Ovary (tissue), 9 donors: Measurements from ENCODE around the gene ATP5ME. TPM values are rescaled to one million over a fixed set of nuclear protein-coding genes. Genes with fewer than 3 reads are reported as not detected.

Experiments used
- DNase-seq, 5 donors: peaks; one replicate each; pipeline ENCODE4 v3.0.0-alpha.2; 2019 to 2020
- H3K27ac ChIP-seq, 2 donors: fragments of 200-600 bp; one replicate each; pipeline versions ENCODE4 v1.5.1 to v1.8.0; 2019 to 2022
- H3K27me3 ChIP-seq: fragments of 200-600 bp; one replicate; pipeline ENCODE4 v1.8.0; 2022
- H3K36me3 ChIP-seq: fragments of 200-600 bp; sonication (generic); one replicate; pipeline ENCODE4 v1.5.1; 2019
- H3K4me1 ChIP-seq: one replicate; pipeline ENCODE4 v1.8.1; 2013; ENCODE audit warnings: mild to moderate bottlenecking, moderate library complexity; ENCODE audit not compliant: insufficient read depth
- H3K4me3 ChIP-seq: fragments of 200-600 bp; sonication (generic); one replicate; pipeline ENCODE4 v1.5.1; 2017
- H3K9me3 ChIP-seq, 2 donors: fragments of 200-600 bp in 1 of 2; sonication (generic) in 1 of 2; one replicate each; pipeline versions ENCODE4 v1.5.1 to v1.8.1; 2013 to 2019; ENCODE audit warnings: mild to moderate bottlenecking in 1 of 2, moderate library complexity in 1 of 2
- EP300 ChIP-seq: sonication (generic); formaldehyde crosslinking; IDR thresholded peaks from one replicate; pipeline ENCODE4 v1.6.1; 2017; ENCODE audit warnings: antibody characterized with exemption
- POLR2A ChIP-seq: fragments of 450-650 bp; IDR thresholded peaks from one replicate; pipeline ENCODE4 v1.6.1; 2017; ENCODE audit warnings: antibody characterized with exemption, mild to moderate bottlenecking, moderate library complexity
- WGBS, 3 donors: extraction: QIAGEN DNeasy Blood & Tissue Kit in 1 of 3; methylation state at CpG; one replicate each; pipeline versions ENCODE4 v1.1.5 to v1.1.7; 2013 to 2017; 5-methylcytosine and 5-hydroxymethylcytosine counted together
- intact Hi-C, 4 donors: fragments of 100-400 bp; cut with DNase I; formaldehyde crosslinking; loops; one replicate each; pipeline versions ENCODE4 v1.11.0 to v1.15.1; 2022 to 2023
- polyA plus RNA-seq, 2 donors: library from polyadenylated mRNA; stranded (reverse); fragments of 200-250 nt in 1 of 2; fragments of 350-450 nt in 1 of 2; fragmentation: Illumina TruSeq in 1 of 2; extraction: RNeasy Lipid Tissue Mini Kit (QIAGEN cat#74804) in 1 of 2; gene quantifications; one replicate each; pipeline ENCODE4 v1.2.3, GENCODE V29; 2013 to 2014
- total RNA-seq, 7 donors: library from RNA; depleted of rRNA in 2 of 7; stranded (reverse); fragments of >200 nt in 2 of 7; fragmentation: NEBNext Ultra II Directional in 3 of 7; extraction: Animal tissue kit (Norgen Biotek cat#: 25700) in 3 of 7; gene quantifications; one replicate each; pipeline versions ENCODE4 v1.1.0 to v1.2.4, GENCODE V29; 2016 to 2023
- TF ChIP-seq, protein P1 (sequence below), 3 donors: fragments of 450-650 bp in 2 of 3; fragments of 200-600 bp in 1 of 3; IDR thresholded peaks; one replicate each; pipeline versions ENCODE4 v1.5.1 to v1.8.0; 2016 to 2022; ENCODE audit warnings: antibody characterized with exemption in 3 of 3, mild to moderate bottlenecking in 1 of 3
- donor health status: DM: no; HTN: no; CAD: no; lungs with moderate emphysema.
- donor health status: DM: no; HTN: no; CAD: no.
- donor health status: Bipolar disorder and iron deficiency.
- donor health status: DM: yes; HTN: yes; CAD: no.
- donor health status: DM: no; HTN: no; CAD: no.
- donor health status: DM: yes; HTN: yes; CAD: no.

The ATP5ME gene
- total and polyA plus RNA-seq, 9 donors: 180 to 359 (median 207) TPM

DNA sequence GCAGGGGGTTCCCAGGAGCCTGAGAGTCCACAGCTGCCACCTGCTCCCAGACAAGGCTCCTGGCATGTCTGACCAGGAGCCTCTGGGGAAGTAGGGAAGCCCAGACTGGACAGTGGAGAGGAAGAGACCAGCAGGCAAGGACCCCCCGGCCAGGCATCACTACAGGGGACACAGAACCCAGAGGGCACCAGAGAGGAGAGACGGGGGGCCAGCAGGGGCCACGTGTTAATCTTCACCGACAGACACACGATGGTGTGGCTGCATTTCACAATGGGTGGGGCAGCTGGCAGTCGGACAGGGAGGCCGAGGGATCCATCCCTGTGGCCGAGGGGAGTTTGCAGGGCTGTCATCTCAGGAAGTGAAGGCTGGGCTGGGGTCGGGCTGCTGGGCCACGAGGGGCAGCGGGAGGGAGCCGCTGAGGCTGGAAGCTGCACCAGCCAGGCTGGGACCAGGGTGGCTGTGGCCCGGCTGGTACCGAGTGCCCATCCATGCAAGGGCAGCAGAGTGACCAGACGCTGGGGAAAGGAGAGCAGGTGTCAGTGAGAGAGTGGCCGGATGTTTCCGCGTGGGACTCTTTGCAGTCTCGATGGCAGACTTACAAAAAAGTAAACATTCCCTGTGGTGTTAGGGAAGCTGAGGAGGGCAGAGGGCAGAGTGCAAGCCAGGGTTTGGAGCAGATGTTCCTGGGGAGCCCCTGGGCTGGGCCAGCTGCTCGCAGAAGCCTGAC lies 44.0 kb downstream of the ATP5ME start:
- no peak overlapping the region for H3K4me3 ChIP-seq
- H3K27me3 ChIP-seq: no peaks in the 10 kb centered on the region
- 48 to 53% (median 50%) methylated on average over 20 of the region's 20 CpGs for WGBS, 3 donors
- no peak for TF ChIP-seq EP300
- TF ChIP-seq POLR2A: no peak
- TF ChIP-seq, protein P1, sequence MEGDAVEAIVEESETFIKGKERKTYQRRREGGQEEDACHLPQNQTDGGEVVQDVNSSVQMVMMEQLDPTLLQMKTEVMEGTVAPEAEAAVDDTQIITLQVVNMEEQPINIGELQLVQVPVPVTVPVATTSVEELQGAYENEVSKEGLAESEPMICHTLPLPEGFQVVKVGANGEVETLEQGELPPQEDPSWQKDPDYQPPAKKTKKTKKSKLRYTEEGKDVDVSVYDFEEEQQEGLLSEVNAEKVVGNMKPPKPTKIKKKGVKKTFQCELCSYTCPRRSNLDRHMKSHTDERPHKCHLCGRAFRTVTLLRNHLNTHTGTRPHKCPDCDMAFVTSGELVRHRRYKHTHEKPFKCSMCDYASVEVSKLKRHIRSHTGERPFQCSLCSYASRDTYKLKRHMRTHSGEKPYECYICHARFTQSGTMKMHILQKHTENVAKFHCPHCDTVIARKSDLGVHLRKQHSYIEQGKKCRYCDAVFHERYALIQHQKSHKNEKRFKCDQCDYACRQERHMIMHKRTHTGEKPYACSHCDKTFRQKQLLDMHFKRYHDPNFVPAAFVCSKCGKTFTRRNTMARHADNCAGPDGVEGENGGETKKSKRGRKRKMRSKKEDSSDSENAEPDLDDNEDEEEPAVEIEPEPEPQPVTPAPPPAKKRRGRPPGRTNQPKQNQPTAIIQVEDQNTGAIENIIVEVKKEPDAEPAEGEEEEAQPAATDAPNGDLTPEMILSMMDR (IDR thresholded peaks at IDR 0.05): no peak
- no peaks in the 10 kb centered on the region for H3K36me3 ChIP-seq
- H3K27ac ChIP-seq: no peak overlapping the region
- intact Hi-C loops: no loop called here
- no peak for DNase-seq
- no peaks in the 10 kb centered on the region for H3K4me1 ChIP-seq
- H3K9me3 ChIP-seq: no peaks in the 10 kb centered on the region

DNA sequence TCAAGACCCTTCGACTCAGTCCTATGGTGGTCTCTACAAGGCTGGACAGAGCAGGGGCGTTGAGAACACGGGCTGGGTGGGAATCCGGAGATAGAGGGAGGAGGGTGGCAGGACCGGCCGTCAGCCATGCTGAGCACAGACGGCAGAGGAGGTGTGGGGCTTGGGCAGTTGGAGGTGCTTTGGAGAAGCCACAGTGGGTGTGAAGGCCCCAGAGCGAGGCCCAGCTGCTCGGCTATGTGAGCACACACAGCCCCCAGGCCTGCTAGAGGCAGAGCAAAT lies 44.5 kb downstream of the ATP5ME start:
- no peaks in the 10 kb centered on the region for H3K9me3 ChIP-seq
- no peak for DNase-seq
- H3K36me3 ChIP-seq: no peaks in the 10 kb centered on the region
- 73 to 78% (median 75%) methylated on average over 9 of the region's 9 CpGs for WGBS, 3 donors
- H3K27me3 ChIP-seq: no peaks in the 10 kb centered on the region
- TF ChIP-seq, protein P1 (IDR thresholded peaks at IDR 0.05): no peak
- no peak for TF ChIP-seq EP300
- no peak for TF ChIP-seq POLR2A
- intact Hi-C loops: no loop called here
- no peak overlapping the region for H3K4me3 ChIP-seq
- no peaks in the 10 kb centered on the region for H3K4me1 ChIP-seq
- H3K27ac ChIP-seq: no peak overlapping the region

DNA sequence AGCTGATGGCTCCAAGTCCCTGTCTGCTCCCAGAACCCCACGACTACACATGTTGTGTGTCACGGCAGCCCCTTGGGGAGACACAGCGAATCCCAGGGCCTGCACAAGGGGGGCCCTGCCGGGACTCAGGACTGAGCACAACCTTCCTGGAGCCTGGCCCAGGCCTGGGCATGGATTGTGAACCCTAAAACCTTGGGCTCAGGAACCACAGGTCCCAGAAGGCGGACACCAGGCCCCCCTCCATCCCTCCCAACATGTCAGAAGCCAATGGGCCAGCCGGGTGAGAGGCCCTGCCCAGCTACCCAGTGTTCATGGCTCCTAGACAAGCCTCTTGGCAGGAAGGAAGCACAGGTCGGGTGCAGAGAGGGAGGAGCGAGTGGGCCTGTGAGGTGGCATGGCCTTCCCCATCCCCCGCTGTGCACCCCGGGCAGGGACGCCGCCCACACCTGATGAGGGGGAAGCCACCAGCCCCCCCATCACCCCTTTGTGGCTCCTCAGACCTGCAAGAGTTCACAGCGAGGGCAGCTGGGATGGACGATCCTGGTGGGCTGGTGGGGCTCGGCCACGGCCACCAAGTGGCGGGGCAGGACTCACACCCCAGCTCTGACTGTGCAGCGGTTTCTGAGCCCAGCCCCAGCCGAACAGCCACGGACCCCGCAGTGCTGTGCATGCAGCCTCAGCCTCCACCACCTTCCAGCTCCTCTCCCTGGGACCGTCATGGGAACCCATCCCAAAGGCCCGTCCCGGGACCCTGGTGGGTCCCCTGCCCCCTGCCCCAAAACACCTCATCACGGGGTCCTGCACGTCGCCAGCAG lies 45.0 kb downstream of the ATP5ME start:
- H3K27ac ChIP-seq: no peak overlapping the region
- DNase-seq: no peak
- H3K36me3 ChIP-seq: no peaks in the 10 kb centered on the region
- H3K27me3 ChIP-seq: no peaks in the 10 kb centered on the region
- no peaks in the 10 kb centered on the region for H3K4me1 ChIP-seq
- H3K9me3 ChIP-seq: no peaks in the 10 kb centered on the region
- intact Hi-C loops: no loop called here
- TF ChIP-seq, protein P1 (IDR thresholded peaks at IDR 0.05): no peak
- TF ChIP-seq EP300 (no peak), POLR2A (no peak)
- WGBS, 3 donors: 79 to 85% (median 79%) methylated on average over 24 to 27 of the region's 27 CpGs
- H3K4me3 ChIP-seq: no peak overlapping the region

DNA sequence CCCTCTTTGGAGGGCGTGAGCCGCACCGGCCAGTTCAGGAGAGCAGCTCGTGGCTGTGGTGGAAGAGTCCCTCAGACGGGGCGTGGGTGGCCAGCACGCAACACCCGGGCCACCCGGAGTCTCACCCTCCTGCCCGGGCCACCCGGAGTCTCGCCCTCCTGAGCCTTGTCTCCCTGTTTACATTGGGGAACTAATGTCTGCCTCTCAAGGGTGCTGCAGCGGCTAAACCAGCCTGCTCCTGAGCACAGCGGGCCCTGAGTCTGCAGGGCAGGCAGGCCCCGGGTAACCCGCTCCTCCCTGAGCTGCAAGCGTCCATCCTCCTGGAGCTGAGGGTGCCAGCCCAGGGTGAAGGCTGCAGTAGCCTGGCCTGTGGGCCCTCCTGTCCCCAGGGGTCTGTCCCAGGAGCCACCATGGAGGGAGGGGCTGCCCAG lies 45.8 kb downstream of the ATP5ME start:
- H3K36me3 ChIP-seq: no peaks in the 10 kb centered on the region
- H3K27ac ChIP-seq: no peak overlapping the region
- no peaks in the 10 kb centered on the region for H3K27me3 ChIP-seq
- no peaks in the 10 kb centered on the region for H3K9me3 ChIP-seq
- intact Hi-C loops: no loop called here
- 84 to 93% (median 92%) methylated on average over 16 to 17 of the region's 17 CpGs for WGBS, 3 donors
- no peak for DNase-seq
- H3K4me3 ChIP-seq: no peak overlapping the region
- no peaks in the 10 kb centered on the region for H3K4me1 ChIP-seq
- TF ChIP-seq POLR2A: no peak
- TF ChIP-seq, protein P1 (IDR thresholded peaks at IDR 0.05): no peak
